Left cardiac atrium (tissue), 4 donors: ENCODE data around the gene GAPVD1. TPM values are rescaled to one million over a fixed set of nuclear protein-coding genes. Genes with fewer than 3 reads are reported as not detected.
"Not testable (repeated sequence)": the region's sequence is repeated elsewhere in the genome, so short reads cannot be mapped to it uniquely, and the experiment has no call there.

Experiments used
- ATAC-seq, 2 donors: fragments of 200-7000 bp; cut with Tn5 transposase; one replicate each; pipeline ENCODE4 v1.9.1; 2020; ENCODE audit warnings: mild to moderate bottlenecking in 2 of 2, moderate library complexity in 2 of 2
- DNase-seq: peaks from one replicate; pipeline ENCODE4 v3.0.0-alpha.2; 2020
- intact Hi-C, 2 donors: fragments of 100-400 bp; cut with DNase I; formaldehyde crosslinking; loops; one replicate each; pipeline versions ENCODE4 v1.14.1 to v1.15.1; 2022 to 2023
- long read RNA-seq: library from polyadenylated mRNA; unstranded; transcript quantifications from one replicate; pipeline ENCODE4 v2.0.0, GENCODE V29; 2021
- total RNA-seq, 2 donors: library from RNA; stranded (reverse); fragmentation: NEBNext Ultra II Directional; extraction: Animal tissue kit (Norgen Biotek cat#: 25700); gene quantifications; one replicate each; pipeline ENCODE4 v1.2.1, GENCODE V29; 2021
- donor health status: DM: no; HTN: yes; CAD: no.
- donor health status: DM: no; HTN: yes; CAD: no; lungs with severe emphysema.
- donor health status: DM: yes; HTN: yes; CAD: no.
- donor health status: Dilated cardiomyopathy.

Gene GAPVD1, protein sequence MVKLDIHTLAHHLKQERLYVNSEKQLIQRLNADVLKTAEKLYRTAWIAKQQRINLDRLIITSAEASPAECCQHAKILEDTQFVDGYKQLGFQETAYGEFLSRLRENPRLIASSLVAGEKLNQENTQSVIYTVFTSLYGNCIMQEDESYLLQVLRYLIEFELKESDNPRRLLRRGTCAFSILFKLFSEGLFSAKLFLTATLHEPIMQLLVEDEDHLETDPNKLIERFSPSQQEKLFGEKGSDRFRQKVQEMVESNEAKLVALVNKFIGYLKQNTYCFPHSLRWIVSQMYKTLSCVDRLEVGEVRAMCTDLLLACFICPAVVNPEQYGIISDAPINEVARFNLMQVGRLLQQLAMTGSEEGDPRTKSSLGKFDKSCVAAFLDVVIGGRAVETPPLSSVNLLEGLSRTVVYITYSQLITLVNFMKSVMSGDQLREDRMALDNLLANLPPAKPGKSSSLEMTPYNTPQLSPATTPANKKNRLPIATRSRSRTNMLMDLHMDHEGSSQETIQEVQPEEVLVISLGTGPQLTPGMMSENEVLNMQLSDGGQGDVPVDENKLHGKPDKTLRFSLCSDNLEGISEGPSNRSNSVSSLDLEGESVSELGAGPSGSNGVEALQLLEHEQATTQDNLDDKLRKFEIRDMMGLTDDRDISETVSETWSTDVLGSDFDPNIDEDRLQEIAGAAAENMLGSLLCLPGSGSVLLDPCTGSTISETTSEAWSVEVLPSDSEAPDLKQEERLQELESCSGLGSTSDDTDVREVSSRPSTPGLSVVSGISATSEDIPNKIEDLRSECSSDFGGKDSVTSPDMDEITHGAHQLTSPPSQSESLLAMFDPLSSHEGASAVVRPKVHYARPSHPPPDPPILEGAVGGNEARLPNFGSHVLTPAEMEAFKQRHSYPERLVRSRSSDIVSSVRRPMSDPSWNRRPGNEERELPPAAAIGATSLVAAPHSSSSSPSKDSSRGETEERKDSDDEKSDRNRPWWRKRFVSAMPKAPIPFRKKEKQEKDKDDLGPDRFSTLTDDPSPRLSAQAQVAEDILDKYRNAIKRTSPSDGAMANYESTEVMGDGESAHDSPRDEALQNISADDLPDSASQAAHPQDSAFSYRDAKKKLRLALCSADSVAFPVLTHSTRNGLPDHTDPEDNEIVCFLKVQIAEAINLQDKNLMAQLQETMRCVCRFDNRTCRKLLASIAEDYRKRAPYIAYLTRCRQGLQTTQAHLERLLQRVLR (N-terminal part only)
- total RNA-seq = 10 to 100 TPM; 30.7 to 36.8 TPM
- long read RNA-seq, partial matches to known transcripts = 14 of 47 reads
- long read RNA-seq, other reads (novel, unspliced or antisense) = 28 of 47 reads

- ATAC-seq = peak; percentile 100
- intact Hi-C loops = no loop called here
- DNase-seq = peak; percentile 90
Measured at GRCh38 chr9:125261501-125262293, at the start of gene GAPVD1. GAPVD1 (plus strand) TSS chr9:125261826; CDS start chr9:125298922, 37,096 bp downstream.

DNA sequence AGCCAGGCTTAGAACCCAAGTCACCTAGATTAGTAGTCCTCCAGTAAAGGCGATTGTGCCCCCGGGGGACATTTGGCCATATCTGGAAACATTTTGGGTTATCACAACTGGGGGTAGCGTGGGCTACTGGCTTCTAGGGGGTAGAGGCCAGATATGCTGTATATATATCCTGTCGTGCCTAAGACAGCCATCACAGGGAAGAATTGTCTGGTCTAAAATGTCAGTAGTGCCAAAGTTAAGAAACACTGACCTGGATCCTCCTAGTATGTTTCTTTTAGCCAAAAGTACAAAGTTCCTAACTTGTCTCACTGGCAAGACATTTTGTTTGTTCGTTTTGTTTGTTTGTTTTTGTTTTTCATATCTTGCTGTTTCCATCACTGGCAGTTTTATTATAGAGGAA lies 47.4 kb upstream of the GAPVD1 start:
- intact Hi-C loops = no loop called here
- no peak for ATAC-seq

GRCh38 chr9:125218621-125219020 lies 43.0 kb upstream of the GAPVD1 start:
- DNase-seq (no peak), ATAC-seq (no peak)
- intact Hi-C loops = no loop called here

More for the DNA sequence above, 47.4 kb upstream of the GAPVD1 start:
- no peak for DNase-seq

DNA sequence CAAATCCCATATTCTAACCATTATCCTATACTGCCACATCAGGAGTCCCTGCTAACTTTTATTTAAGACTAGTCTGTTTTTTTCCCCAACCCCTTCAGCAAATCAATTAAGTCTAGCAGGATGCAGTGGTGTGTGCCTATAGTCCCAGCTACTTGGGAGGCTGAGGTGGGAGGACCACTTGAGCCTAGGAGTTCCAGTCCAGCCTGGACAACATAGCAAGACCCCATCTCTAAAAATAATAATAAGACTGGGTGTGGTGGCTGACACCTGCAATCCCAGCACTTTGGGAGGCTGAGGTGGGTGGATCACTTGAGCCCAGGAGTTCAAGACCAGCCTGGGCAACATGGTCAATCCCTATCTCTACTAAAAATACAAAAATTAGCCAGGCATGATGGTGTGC lies 36.8 kb upstream of the GAPVD1 start:
- DNase-seq, intact Hi-C loops: not testable (repeated sequence)

DNA sequence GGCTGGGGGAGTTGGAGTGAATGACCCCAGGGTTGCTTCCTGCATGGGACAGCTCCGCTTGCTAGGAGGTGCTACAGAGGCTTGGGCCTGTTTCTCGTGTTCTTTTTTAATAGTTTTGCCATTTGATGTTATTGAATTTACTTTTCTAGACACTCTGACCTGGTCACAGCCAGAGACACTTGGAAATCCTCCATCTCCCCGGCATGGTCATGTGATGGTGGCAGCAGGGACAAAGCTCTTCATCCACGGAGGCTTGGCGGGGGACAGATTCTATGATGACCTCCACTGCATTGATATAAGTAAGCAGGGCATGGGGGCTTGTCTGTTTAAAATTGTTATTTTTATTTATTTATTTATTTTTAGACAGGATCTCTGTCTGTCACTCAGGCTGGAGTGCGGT lies 33.9 kb upstream of the GAPVD1 start:
- DNase-seq = no peak
- intact Hi-C loops = no loop called here
- no peak for ATAC-seq

More for the DNA sequence above, 36.8 kb upstream of the GAPVD1 start:
- ATAC-seq = not testable (repeated sequence)

DNA sequence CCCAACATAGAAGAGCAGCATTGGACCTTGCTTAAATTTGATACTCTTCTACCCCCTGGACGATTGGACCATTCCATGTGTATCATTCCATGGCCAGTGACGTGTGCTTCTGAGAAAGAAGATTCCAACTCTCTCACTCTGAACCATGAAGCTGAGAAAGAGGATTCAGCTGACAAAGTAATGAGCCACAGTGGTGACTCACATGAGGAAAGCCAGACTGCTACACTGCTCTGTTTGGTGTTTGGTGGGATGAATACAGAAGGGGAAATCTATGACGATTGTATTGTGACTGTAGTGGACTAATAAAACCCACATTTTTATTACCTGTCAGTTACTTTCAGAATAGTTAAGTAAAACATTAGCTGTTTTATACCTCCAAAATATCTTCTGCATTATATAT lies 27.9 kb upstream of the GAPVD1 start:
- ATAC-seq = peak in 1 of 2 donors; percentile 73
- no peak for DNase-seq
- intact Hi-C loops = loop anchor here in 1 of 2 donors (10.0 kb wide), 1 partner anchor 61 kb away; no protein-coding TSS in a partner anchor

- not testable (repeated sequence) for DNase-seq, ATAC-seq
- intact Hi-C loops = loop anchor here in 1 of 2 donors (10.0 kb wide), 1 partner anchor 61 kb away; no protein-coding TSS in a partner anchor
Measured at GRCh38 chr9:125234099-125234498, 27.5 kb upstream of the GAPVD1 start.

DNA sequence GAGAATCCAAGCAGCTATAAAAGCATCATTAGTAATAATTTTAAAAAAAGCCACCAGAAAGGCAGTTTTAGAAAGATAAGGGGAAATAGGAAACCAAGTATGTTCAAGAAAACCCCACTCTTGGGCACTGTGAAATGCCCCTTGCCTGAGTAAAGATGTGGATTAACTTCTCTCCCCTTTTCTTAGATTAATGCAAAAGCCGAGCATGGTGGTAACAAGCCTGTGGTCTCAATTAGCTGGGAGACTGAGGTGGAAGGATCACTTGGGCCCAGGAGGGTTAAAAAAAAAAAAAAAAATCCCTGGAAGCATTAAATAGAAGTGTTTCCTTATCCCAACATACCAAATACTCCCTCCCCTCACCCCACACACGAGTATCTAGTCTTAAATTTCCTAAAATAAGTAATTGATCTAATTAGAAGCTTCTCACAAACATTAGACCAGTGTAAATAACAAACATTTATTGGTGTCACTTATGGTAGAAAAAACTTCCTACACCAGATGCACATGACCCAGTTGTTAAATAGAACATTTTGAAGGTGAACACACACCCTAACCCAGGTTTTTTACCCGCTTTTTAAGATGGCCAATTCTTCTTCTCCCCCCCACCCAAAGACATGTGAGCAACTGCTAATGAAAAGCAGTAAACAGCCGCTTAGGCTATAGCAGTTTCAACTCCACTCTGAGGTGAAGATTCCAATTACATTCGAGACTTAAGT lies 25.7 kb upstream of the GAPVD1 start:
- ATAC-seq (no peak), DNase-seq (no peak)
- intact Hi-C loops = loop anchor here in 1 of 2 donors (10.0 kb wide), 1 partner anchor 59 kb away; no protein-coding TSS in a partner anchor

DNA sequence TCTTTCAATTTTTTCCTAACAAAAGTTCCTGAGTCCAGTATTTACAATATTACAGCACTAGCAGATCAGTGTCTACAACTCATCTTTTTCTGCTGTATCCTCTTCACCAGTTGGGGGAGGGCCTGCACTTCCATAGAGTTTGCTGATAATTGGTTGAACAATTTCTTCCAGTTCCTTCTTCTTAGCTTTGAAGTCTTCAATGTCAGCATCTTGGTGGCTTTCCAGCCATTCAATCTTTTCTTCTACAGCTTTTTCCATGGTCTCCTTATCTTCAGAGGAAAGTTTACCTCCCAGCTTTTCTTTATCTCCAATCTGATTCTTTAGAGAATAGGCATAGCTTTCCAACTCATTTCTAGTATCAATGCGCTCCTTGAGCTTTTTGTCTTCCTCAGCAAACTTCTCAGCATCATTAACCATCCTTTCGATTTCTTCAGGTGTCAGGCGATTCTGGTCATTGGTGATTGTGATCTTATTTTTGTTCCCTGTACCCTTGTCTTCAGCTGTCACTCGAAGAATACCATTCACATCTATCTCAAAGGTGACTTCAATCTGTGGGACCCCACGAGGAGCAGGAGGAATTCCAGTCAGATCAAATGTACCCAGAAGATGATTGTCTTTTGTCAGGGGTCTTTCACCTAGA lies 25.0 kb upstream of the GAPVD1 start:
- intact Hi-C loops = loop anchor here in 1 of 2 donors (10.0 kb wide), 1 partner anchor 58 kb away; no protein-coding TSS in a partner anchor
- ATAC-seq, DNase-seq: not testable (repeated sequence)

- DNase-seq = no peak
- no peak for ATAC-seq
- intact Hi-C loops = loop anchor here in 1 of 2 donors (10.0 kb wide), 1 partner anchor 56 kb away; no protein-coding TSS in a partner anchor
Measured at GRCh38 chr9:125238127-125238914, 23.3 kb upstream of the GAPVD1 start.

- no peak for ATAC-seq
- DNase-seq = no peak
- intact Hi-C loops = loop anchor here in 1 of 2 donors (10.0 kb wide), 1 partner anchor 56 kb away; no protein-coding TSS in a partner anchor
Measured at GRCh38 chr9:125238915-125239446, 22.6 kb upstream of the GAPVD1 start.

DNA sequence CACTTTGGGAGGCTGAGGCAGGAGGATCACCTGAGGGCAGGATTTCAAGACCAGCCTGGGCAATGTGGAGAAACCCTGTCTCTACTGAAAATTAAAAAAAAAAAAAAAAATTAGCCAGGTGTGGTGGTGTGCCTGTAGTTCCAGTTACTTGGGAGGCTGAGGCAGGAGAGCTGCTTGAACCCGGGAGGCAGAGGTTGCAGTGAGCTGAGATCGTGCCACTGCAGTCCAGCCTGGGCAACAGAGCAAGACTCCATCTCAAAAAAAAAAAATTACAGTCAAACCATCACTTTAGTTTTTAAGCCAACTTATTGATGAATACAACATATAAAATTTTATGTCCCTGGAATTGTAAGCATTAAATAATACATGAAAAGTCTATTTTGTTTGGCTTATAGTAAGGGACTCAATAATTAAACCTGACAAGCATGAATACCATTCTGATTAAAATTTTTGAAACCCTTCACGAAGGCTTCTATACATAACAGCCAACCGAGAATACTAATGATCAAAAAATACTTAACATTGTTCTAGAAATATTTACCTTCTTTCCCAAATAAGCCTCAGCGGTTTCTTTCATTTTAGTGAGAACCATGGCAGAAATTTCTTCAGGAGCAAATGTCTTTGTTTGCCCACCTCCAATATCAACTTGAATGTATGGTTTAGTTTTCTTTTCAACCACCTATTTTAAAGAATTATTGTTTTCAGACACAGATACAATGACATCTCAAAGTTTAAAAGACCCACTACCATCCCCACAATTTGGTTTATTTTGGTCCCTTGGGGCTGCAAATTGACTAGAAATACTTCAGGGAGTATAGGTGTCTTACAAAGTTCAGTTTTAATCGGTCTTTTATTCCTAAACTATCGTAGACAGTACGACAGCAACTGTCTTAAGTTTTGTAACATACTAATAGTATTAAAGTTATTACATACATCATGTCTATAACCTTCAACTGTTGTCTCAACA lies 21.7 kb upstream of the GAPVD1 start:
- no peak for ATAC-seq
- intact Hi-C loops = loop anchor here in 1 of 2 donors (10.0 kb wide), 1 partner anchor 55 kb away; no protein-coding TSS in a partner anchor
- no peak for DNase-seq

- intact Hi-C loops = no loop called here
- ATAC-seq (peak; percentile 5 to 15), DNase-seq (peak; percentile 65)
Measured at GRCh38 chr9:125240649-125240999, 21.0 kb upstream of the GAPVD1 start.

DNA sequence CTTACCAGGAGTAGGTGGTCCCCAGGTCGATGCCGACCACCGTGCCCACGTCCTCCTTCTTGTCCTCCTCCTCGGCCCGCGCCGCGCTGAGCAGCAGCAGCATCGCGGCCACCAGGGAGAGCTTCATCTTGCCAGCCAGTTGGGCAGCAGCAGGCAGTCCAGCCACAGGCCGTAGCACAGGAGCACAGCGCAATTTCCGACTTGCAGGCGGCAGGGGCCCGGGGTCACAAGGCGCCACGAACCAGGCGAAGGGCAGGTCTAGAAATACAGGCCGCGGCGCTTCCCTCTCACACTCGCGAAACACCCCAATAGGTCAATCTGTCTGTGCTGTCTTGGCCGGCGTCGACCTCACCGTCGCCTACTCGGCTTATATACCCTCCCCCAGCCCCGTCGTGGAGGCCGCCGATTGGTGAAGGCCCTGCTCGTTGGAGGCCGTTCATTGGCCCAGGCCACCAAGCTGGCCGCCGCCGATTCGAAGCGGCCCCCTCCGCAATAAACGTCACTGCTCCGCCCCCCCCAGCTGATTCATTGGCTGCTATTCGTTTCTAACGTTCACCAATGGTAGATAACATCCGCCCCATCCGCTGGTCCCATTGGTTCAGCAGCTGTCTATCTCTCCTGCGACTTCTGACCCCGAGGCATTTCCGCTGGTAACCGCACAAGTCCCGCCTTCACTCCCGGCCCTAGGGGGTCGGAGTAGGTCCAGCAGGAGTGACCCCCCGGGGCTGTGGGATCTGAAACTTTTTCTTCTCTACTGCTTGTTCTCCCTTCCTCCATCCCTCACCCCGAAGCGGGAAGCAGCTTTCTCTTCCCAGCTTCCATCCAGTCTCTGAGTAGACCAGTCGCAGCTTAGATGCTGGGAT lies 20.4 kb upstream of the GAPVD1 start, which contains the start of gene HSPA5:
Gene HSPA5 (minus strand): TSS at position 344 of the 863 bp plus-strand sequence. CDS start 217 bp downstream, at position 127.
- peak; percentile 100 for DNase-seq
- ATAC-seq = peak; percentile 96 to 97
- intact Hi-C loops = no loop called here
